ENCODE results near the gene SEC22B. TPM values are rescaled to one million over a fixed set of nuclear protein-coding genes. Genes with fewer than 3 reads are reported as not detected.
A peak's percentile ranks its signal among the peaks of the same experiment; 100 is the strongest.
"Not testable (repeated sequence)": the region's sequence is repeated elsewhere in the genome, so short reads cannot be mapped to it uniquely, and the experiment has no call there.

The SEC22B gene
- total RNA-seq, 2 donors from 2014 or later: 24.9 to 44.8 TPM

- Histone ChIP-seq H3K4me1 (ENCODE audit: control insufficient read depth in 1 of 2, low read depth in 2 of 2) (peaks cover 5 to 14% of the 10 kb centered on the region in 2 donors), H3K4me3 (peak overlapping the region; percentile 68), H3K27ac (peak overlapping the region; percentile 59 to 77), H3K27me3 (replicated peaks; ENCODE audit: insufficient read depth) (no peaks in the 10 kb centered on the region), H3K36me3 (no peaks in the 10 kb centered on the region), H3K9me3 (no peaks in the 10 kb centered on the region)
- no peak for TF ChIP-seq CTCF (IDR thresholded peaks at IDR 0.05)
- no peak for DNase-seq (ENCODE audit: low spot score)
- no peak for ATAC-seq (ENCODE audit: insufficient number of reproducible peaks, low FRiP score, low read depth)
These were observed 2.8 kb upstream of the SEC22B start for GRCh38 chr1:120178799-120179756.

- H3K4me1 ChIP-seq (ENCODE audit: control insufficient read depth in 1 of 2, low read depth in 2 of 2): peaks cover 5 to 14% of the 10 kb centered on the region in 2 donors
- not testable (repeated sequence) for H3K9me3 ChIP-seq; H3K4me3 ChIP-seq; H3K27me3 ChIP-seq (replicated peaks; ENCODE audit: insufficient read depth); H3K36me3 ChIP-seq; ATAC-seq (ENCODE audit: insufficient number of reproducible peaks, low FRiP score, low read depth); DNase-seq (ENCODE audit: low spot score)
- peak overlapping the region in 1 of 2 donors; percentile 59 for H3K27ac ChIP-seq
These were observed 1.7 kb upstream of the SEC22B start for GRCh38 chr1:120178058-120178457.

GRCh38 chr1:120175688-120176087 lies 632 bp downstream of the SEC22B start:
- peak overlapping the region; percentile 93 for H3K4me3 ChIP-seq
- H3K4me1 ChIP-seq (ENCODE audit: control insufficient read depth in 1 of 2, low read depth in 2 of 2): peaks cover 5 to 14% of the 10 kb centered on the region in 2 donors
- DNase-seq (ENCODE audit: low spot score); ATAC-seq (ENCODE audit: insufficient number of reproducible peaks, low FRiP score, low read depth); H3K27me3 ChIP-seq (replicated peaks; ENCODE audit: insufficient read depth); H3K9me3 ChIP-seq; H3K36me3 ChIP-seq: not testable (repeated sequence)
- peak overlapping the region; percentile 75 to 88 for H3K27ac ChIP-seq

- H3K36me3 ChIP-seq; DNase-seq (ENCODE audit: low spot score); ATAC-seq (ENCODE audit: insufficient number of reproducible peaks, low FRiP score, low read depth); H3K4me3 ChIP-seq; H3K27me3 ChIP-seq (replicated peaks; ENCODE audit: insufficient read depth); H3K9me3 ChIP-seq; H3K4me1 ChIP-seq (ENCODE audit: control insufficient read depth in 1 of 2, low read depth in 2 of 2); H3K27ac ChIP-seq: not testable (repeated sequence)
These were observed 11.6 kb downstream of the SEC22B start for GRCh38 chr1:120164761-120165160.

GRCh38 chr1:120162015-120162414 lies 14.3 kb downstream of the SEC22B start:
- H3K36me3 ChIP-seq; ATAC-seq (ENCODE audit: insufficient number of reproducible peaks, low FRiP score, low read depth); H3K4me3 ChIP-seq; H3K4me1 ChIP-seq (ENCODE audit: control insufficient read depth in 1 of 2, low read depth in 2 of 2); DNase-seq (ENCODE audit: low spot score); H3K27me3 ChIP-seq (replicated peaks; ENCODE audit: insufficient read depth); H3K27ac ChIP-seq; H3K9me3 ChIP-seq: not testable (repeated sequence)

- ATAC-seq (ENCODE audit: insufficient number of reproducible peaks, low FRiP score, low read depth): not testable (repeated sequence)
These were observed 17.8 kb downstream of the SEC22B start for GRCh38 chr1:120158495-120158894.

GRCh38 chr1:120158086-120158485 lies 18.2 kb downstream of the SEC22B start:
- H3K36me3 ChIP-seq; DNase-seq (ENCODE audit: low spot score); ATAC-seq (ENCODE audit: insufficient number of reproducible peaks, low FRiP score, low read depth); H3K4me1 ChIP-seq (ENCODE audit: control insufficient read depth in 1 of 2, low read depth in 2 of 2); H3K9me3 ChIP-seq; H3K27me3 ChIP-seq (replicated peaks; ENCODE audit: insufficient read depth); H3K4me3 ChIP-seq; H3K27ac ChIP-seq: not testable (repeated sequence)

More at GRCh38 chr1:120158495-120158894, 17.8 kb downstream of the SEC22B start:
- not testable (repeated sequence) for H3K4me3 ChIP-seq; H3K27ac ChIP-seq; H3K4me1 ChIP-seq (ENCODE audit: control insufficient read depth in 1 of 2, low read depth in 2 of 2); H3K9me3 ChIP-seq; H3K27me3 ChIP-seq (replicated peaks; ENCODE audit: insufficient read depth); H3K36me3 ChIP-seq; DNase-seq (ENCODE audit: low spot score)

- not testable (repeated sequence) for H3K27ac ChIP-seq; ATAC-seq (ENCODE audit: insufficient number of reproducible peaks, low FRiP score, low read depth); H3K9me3 ChIP-seq; H3K27me3 ChIP-seq (replicated peaks; ENCODE audit: insufficient read depth); H3K36me3 ChIP-seq; H3K4me1 ChIP-seq (ENCODE audit: control insufficient read depth in 1 of 2, low read depth in 2 of 2); DNase-seq (ENCODE audit: low spot score); H3K4me3 ChIP-seq
These were observed 26.0 kb downstream of the SEC22B start for GRCh38 chr1:120150138-120150822.

GRCh38 chr1:120149420-120150059 lies 26.8 kb downstream of the SEC22B start:
- not testable (repeated sequence) for H3K4me3 ChIP-seq; ATAC-seq (ENCODE audit: insufficient number of reproducible peaks, low FRiP score, low read depth); H3K27me3 ChIP-seq (replicated peaks; ENCODE audit: insufficient read depth); DNase-seq (ENCODE audit: low spot score); H3K27ac ChIP-seq; H3K4me1 ChIP-seq (ENCODE audit: control insufficient read depth in 1 of 2, low read depth in 2 of 2); H3K36me3 ChIP-seq; H3K9me3 ChIP-seq

Data from thoracic aorta (tissue), 2 donors.